ENCODE measurements around the gene LLGL2. TPM values are rescaled to one million over a fixed set of nuclear protein-coding genes. Genes with fewer than 3 reads are reported as not detected.
A peak's percentile ranks its signal among the peaks of the same experiment; 100 is the strongest.
"Not testable (repeated sequence)": the region's sequence is repeated elsewhere in the genome, so short reads cannot be mapped to it uniquely, and the experiment has no call there.

LLGL2 gene
- total RNA-seq, 2 donors from 2014 or later, result 4.1 to 8.5 TPM

DNA sequence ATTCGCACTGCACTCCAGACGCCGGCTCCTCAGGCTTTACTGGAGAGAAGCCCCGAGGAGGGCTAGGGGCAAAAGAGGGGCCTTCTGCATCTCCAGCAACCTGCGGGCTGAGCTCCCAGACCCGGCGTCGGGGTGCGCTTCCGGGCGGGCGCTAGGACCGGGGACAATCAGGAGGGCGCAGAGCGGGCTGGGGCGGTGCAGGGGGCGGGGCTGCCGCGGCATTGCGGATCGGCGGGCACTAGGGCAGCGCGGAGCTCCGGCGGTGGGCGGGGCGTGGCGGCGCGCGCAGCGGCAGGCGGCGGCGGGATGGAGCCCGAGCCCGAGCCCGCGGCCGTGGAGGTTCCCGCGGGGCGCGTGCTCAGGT, 9.3 kb upstream of the LLGL2 start, which contains the start of gene TSEN54:
TSS of gene TSEN54 (plus strand) at position 274 of the 364 bp plus-strand sequence. CDS start at position 307, 33 bp downstream.
- no peaks in the 10 kb centered on the region for H3K27me3 ChIP-seq
- DNase-seq (ENCODE audit: low spot score), result peak; percentile 88
- H3K4me3 ChIP-seq, result peak within 1 kb of the TSS; percentile 95 to 99
- peak within 1 kb of the TSS; percentile 93 to 97 for H3K27ac ChIP-seq
- H3K36me3 ChIP-seq, result peaks cover 24% of the 10 kb centered on the region
- H3K9me3 ChIP-seq, result no peaks in the 10 kb centered on the region
- TF ChIP-seq CTCF (IDR thresholded peaks at IDR 0.05), result no peak
- H3K4me1 ChIP-seq, result peaks cover 0 to 46% of the 10 kb centered on the region in 2 donors

DNA sequence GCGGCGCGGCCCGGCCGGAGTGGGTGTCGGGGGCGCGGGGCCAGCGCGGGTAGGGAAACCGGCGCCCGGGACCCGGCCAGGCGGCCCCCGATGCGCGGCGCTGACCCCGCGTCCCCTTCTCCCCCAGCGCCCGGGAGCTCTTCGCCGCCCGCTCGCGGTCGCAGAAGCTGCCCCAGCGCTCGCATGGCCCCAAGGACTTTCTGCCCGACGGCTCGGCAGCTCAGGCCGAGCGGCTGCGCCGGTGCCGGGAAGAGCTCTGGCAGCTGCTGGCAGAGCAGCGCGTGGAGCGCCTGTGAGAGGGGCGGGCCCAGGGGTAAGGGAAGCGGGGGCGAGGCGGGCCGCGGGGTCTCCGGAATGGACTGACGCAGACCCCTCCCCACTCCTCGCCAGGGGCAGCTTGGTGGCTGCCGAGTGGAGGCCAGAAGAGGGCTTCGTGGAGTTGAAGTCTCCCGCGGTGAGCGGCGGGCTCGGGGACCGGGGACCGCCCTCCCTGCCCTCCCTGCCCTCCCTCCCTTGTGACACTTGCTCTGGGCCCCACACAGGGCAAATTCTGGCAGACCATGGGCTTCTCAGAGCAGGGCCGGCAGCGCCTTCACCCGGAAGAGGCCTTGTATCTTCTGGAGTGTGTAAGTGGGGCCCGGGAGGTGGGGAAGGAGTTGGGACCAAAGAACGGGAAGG, 8.7 kb upstream of the LLGL2 start:
- no peaks in the 10 kb centered on the region for H3K9me3 ChIP-seq
- H3K27ac ChIP-seq, result peak overlapping the region; percentile 42 to 75
- peaks cover 25% of the 10 kb centered on the region for H3K36me3 ChIP-seq
- H3K4me3 ChIP-seq, result peak overlapping the region; percentile 95 to 99
- H3K4me1 ChIP-seq, result peaks cover 0 to 41% of the 10 kb centered on the region in 2 donors
- no peak for TF ChIP-seq CTCF (IDR thresholded peaks at IDR 0.05)
- DNase-seq (ENCODE audit: low spot score), result no peak
- H3K27me3 ChIP-seq, result no peaks in the 10 kb centered on the region

- Histone ChIP-seq H3K27ac (peak overlapping the region in 1 of 2 donors; percentile 75), H3K4me1 (peaks cover 0 to 34% of the 10 kb centered on the region in 2 donors), H3K4me3 (peak overlapping the region; percentile 95 to 99), H3K9me3 (no peaks in the 10 kb centered on the region), H3K36me3 (peaks cover 28% of the 10 kb centered on the region), H3K27me3 (no peaks in the 10 kb centered on the region)
- DNase-seq (ENCODE audit: low spot score), result no peak
- no peak for TF ChIP-seq CTCF (IDR thresholded peaks at IDR 0.05)
These were observed 8.1 kb upstream of the LLGL2 start for GRCh38 chr17:75517297-75517865.

DNA sequence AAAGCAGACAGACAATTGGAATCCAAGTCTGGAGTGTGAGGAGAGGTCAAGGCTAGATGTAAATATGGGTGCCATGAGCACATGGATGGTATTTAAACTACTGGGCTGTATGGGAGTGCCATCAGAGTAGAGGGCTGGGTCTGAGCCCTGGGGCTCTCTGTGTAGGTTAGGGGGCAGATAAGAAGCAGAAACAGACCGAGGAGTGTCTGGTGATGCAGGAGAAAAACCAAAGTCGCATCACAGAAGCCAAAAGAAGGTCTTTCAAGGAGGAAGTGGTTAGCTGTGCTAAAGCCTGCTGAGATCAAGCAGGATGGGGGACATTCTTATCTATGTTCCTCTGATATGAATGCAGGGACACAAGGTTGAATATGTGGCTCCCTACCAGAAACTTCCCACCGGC, 7.3 kb upstream of the LLGL2 start:
- no peaks in the 10 kb centered on the region for H3K27me3 ChIP-seq
- no peak overlapping the region for H3K27ac ChIP-seq
- H3K4me1 ChIP-seq, result peaks cover 0 to 26% of the 10 kb centered on the region in 2 donors
- no peak for TF ChIP-seq CTCF (IDR thresholded peaks at IDR 0.05)
- H3K4me3 ChIP-seq, result no peak overlapping the region
- DNase-seq (ENCODE audit: low spot score), result no peak
- H3K9me3 ChIP-seq, result no peaks in the 10 kb centered on the region
- H3K36me3 ChIP-seq, result peaks cover 22% of the 10 kb centered on the region

- no peaks in the 10 kb centered on the region for H3K9me3 ChIP-seq
- H3K27me3 ChIP-seq, result no peaks in the 10 kb centered on the region
- peaks cover 15% of the 10 kb centered on the region for H3K36me3 ChIP-seq
- H3K4me1 ChIP-seq, result peaks cover 0 to 18% of the 10 kb centered on the region in 2 donors
- DNase-seq (ENCODE audit: low spot score), result no peak
- H3K4me3 ChIP-seq, result no peak overlapping the region
- no peak for TF ChIP-seq CTCF (IDR thresholded peaks at IDR 0.05)
- no peak overlapping the region for H3K27ac ChIP-seq
These were observed 6.4 kb upstream of the LLGL2 start for GRCh38 chr17:75518983-75519537.

GRCh38 chr17:75520413-75520812, 5.1 kb upstream of the LLGL2 start:
- not testable (repeated sequence) for H3K27ac ChIP-seq; H3K4me3 ChIP-seq; H3K9me3 ChIP-seq; H3K27me3 ChIP-seq; DNase-seq (ENCODE audit: low spot score)
- peaks cover 0 to 18% of the 10 kb centered on the region in 2 donors for H3K4me1 ChIP-seq
- H3K36me3 ChIP-seq, result peaks cover 15% of the 10 kb centered on the region

Measured in right atrium auricular region (tissue), 2 donors.